ENCODE results near the gene TRAIP.
A peak's percentile ranks its signal among the peaks of the same experiment; 100 is the strongest.
"Not testable (repeated sequence)": the region's sequence is repeated elsewhere in the genome, so short reads cannot be mapped to it uniquely, and the experiment has no call there.

The TRAIP gene

GRCh38 chr3:49856181-49857005 lies at the start of gene TRAIP:
Gene TRAIP (minus strand): TSS chr3:49856564. CDS start chr3:49856453, 111 bp downstream.
- DNase-seq (ENCODE audit: low read depth), result peak; percentile 95

- not testable (repeated sequence) for DNase-seq (ENCODE audit: low read depth)
These were observed 48.1 kb upstream of the TRAIP start for GRCh38 chr3:49904448-49904847.

GRCh38 chr3:49903451-49904424 lies 47.4 kb upstream of the TRAIP start, which contains the start of gene MST1R:
Gene MST1R (minus strand): TSS chr3:49903873. CDS start chr3:49903609, 264 bp downstream.
- DNase-seq (ENCODE audit: low read depth), result peak; percentile 10

- DNase-seq (ENCODE audit: low read depth), result no peak
These were observed 46.4 kb upstream of the TRAIP start for GRCh38 chr3:49902511-49903345.

GRCh38 chr3:49901366-49902339 lies 45.3 kb upstream of the TRAIP start:
- no peak for DNase-seq (ENCODE audit: low read depth)

GRCh38 chr3:49900491-49901153 lies 44.3 kb upstream of the TRAIP start:
- peak; percentile 52 for DNase-seq (ENCODE audit: low read depth)

GRCh38 chr3:49899815-49900214 lies 43.5 kb upstream of the TRAIP start:
- DNase-seq (ENCODE audit: low read depth), result peak; percentile 17

- no peak for DNase-seq (ENCODE audit: low read depth)
These were observed 42.6 kb upstream of the TRAIP start for GRCh38 chr3:49898991-49899390.

- DNase-seq (ENCODE audit: low read depth), result no peak
These were observed 40.0 kb upstream of the TRAIP start for GRCh38 chr3:49896345-49896744.

- no peak for DNase-seq (ENCODE audit: low read depth)
These were observed 39.4 kb upstream of the TRAIP start for GRCh38 chr3:49895791-49896190.

- DNase-seq (ENCODE audit: low read depth), result no peak
These were observed 32.9 kb upstream of the TRAIP start for GRCh38 chr3:49889296-49889695.

GRCh38 chr3:49886922-49887265 lies 30.5 kb upstream of the TRAIP start:
- DNase-seq (ENCODE audit: low read depth), result no peak

- peak; percentile 49 for DNase-seq (ENCODE audit: low read depth)
These were observed 27.6 kb upstream of the TRAIP start for GRCh38 chr3:49883998-49884397.

GRCh38 chr3:49882166-49882565 lies 25.8 kb upstream of the TRAIP start:
- DNase-seq (ENCODE audit: low read depth), result no peak

- DNase-seq (ENCODE audit: low read depth), result no peak
These were observed 24.4 kb upstream of the TRAIP start for GRCh38 chr3:49880581-49881315.

- DNase-seq (ENCODE audit: low read depth), result no peak
These were observed 23.4 kb upstream of the TRAIP start for GRCh38 chr3:49879721-49880120.

GRCh38 chr3:49878686-49879085 lies 22.3 kb upstream of the TRAIP start:
- no peak for DNase-seq (ENCODE audit: low read depth)

GRCh38 chr3:49877716-49878115 lies 21.4 kb upstream of the TRAIP start:
- DNase-seq (ENCODE audit: low read depth), result no peak

- no peak for DNase-seq (ENCODE audit: low read depth)
These were observed 20.2 kb upstream of the TRAIP start for GRCh38 chr3:49876567-49876966.
